Subcutaneous abdominal adipose tissue (tissue), 5 donors: ENCODE measurements around the gene CBX5.

Experiments
- H3K27ac ChIP-seq: one replicate; pipeline ENCODE4 v1.7.0; 2013; ENCODE audit warnings: low read depth, mild to moderate bottlenecking, inconsistent platforms, low read length, moderate library complexity
- H3K27me3 ChIP-seq, 5 donors: one replicate each; pipeline ENCODE4 v1.7.0; 2013; ENCODE audit warnings: low read length in 5 of 5, inconsistent platforms in 1 of 5; ENCODE audit not compliant: control insufficient read depth in 5 of 5, insufficient read depth in 4 of 5
- H3K36me3 ChIP-seq, 5 donors: one replicate each; pipeline ENCODE4 v1.7.0; 2013; ENCODE audit warnings: low read length in 5 of 5; ENCODE audit not compliant: control insufficient read depth in 5 of 5, insufficient read depth in 5 of 5
- H3K4me1 ChIP-seq, 5 donors: one replicate each; pipeline ENCODE4 v1.7.0; 2013; ENCODE audit warnings: low read length in 5 of 5, mild to moderate bottlenecking in 3 of 5, moderate library complexity in 1 of 5; ENCODE audit not compliant: control insufficient read depth in 5 of 5, insufficient read depth in 5 of 5
- H3K4me3 ChIP-seq, 5 donors: one replicate each; pipeline ENCODE4 v1.7.0; 2013; ENCODE audit warnings: low read length in 5 of 5, low read depth in 1 of 5
- H3K9ac ChIP-seq, 5 donors: one replicate each; pipeline ENCODE4 v1.7.0; 2013; ENCODE audit warnings: low read length in 5 of 5, mild to moderate bottlenecking in 4 of 5, moderate library complexity in 3 of 5
- H3K9me3 ChIP-seq, 5 donors: one replicate each; pipeline ENCODE4 v1.7.0; 2013; ENCODE audit warnings: low read length in 5 of 5; ENCODE audit not compliant: control insufficient read depth in 5 of 5
- donor health status: healthy.
- donor health status: healthy.
- donor health status: healthy.
- donor health status: healthy.
- donor health status: healthy.

The CBX5 gene

GRCh38 chr12:54182086-54182485, 97.8 kb downstream of the CBX5 start:
- Histone ChIP-seq H3K27ac (no peak overlapping the region), H3K27me3 (no peaks in the 10 kb centered on the region), H3K4me3 (no peak overlapping the region), H3K36me3 (peaks cover 6 to 35% (median 23%) of the 10 kb centered on the region in 5 donors), H3K9ac (no peak overlapping the region), H3K4me1 (peaks cover 0 to 4% (median 0%) of the 10 kb centered on the region in 5 donors), H3K9me3 (no peaks in the 10 kb centered on the region)
